OCI-LY1 (cell line): ENCODE measurements around the gene IFT172.

ENCODE experiments used
- EZH2 ChIP-seq: fragments of 200-600 bp; sonication (generic), shearing (Covaris generic); IDR thresholded peaks from 2 replicates; pipeline ENCODE4 v1.8.0; 2017; ENCODE audit warnings: borderline replicate concordance, mixed run types, mild to moderate bottlenecking, antibody characterized with exemption, low read length, moderate library complexity, mixed read lengths
- TF ChIP-seq, protein P1 (sequence below): fragments of 200-600 bp; sonication (generic), shearing (Covaris generic); IDR thresholded peaks from 2 replicates; pipeline ENCODE4 v1.5.1; 2017; ENCODE audit warnings: mild to moderate bottlenecking, antibody characterized with exemption, low read length, moderate library complexity, mixed read lengths

DNA sequence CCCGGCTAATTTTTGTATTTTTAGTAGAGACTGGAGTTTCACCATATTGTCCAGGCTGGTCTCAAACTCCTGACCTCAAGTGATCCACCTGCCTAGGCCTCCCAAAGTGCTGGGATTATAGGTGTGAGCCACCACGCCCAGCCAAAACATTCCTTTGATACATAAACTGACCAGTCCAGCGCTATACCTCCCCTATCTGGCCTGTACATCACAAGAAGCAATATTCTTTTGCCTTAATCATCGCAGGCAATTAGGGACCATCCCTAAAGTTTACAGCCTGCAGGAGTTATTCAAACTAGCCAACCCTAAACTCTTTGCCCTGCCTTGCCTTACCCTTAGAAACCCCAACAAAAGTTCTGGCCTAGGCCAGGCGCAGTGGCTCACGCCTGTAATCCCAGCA lies 73.4 kb downstream of the IFT172 start:
- TF ChIP-seq, protein P1, sequence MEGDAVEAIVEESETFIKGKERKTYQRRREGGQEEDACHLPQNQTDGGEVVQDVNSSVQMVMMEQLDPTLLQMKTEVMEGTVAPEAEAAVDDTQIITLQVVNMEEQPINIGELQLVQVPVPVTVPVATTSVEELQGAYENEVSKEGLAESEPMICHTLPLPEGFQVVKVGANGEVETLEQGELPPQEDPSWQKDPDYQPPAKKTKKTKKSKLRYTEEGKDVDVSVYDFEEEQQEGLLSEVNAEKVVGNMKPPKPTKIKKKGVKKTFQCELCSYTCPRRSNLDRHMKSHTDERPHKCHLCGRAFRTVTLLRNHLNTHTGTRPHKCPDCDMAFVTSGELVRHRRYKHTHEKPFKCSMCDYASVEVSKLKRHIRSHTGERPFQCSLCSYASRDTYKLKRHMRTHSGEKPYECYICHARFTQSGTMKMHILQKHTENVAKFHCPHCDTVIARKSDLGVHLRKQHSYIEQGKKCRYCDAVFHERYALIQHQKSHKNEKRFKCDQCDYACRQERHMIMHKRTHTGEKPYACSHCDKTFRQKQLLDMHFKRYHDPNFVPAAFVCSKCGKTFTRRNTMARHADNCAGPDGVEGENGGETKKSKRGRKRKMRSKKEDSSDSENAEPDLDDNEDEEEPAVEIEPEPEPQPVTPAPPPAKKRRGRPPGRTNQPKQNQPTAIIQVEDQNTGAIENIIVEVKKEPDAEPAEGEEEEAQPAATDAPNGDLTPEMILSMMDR: no peak
- TF ChIP-seq EZH2: no peak
